Upper lobe of left lung (tissue), 4 donors: Measurements from ENCODE around the gene OR51E1.

ENCODE experiments used
- EP300 ChIP-seq, 4 donors: sonication (generic); formaldehyde crosslinking; IDR thresholded peaks; one replicate each; pipeline ENCODE4 v1.5.1; 2017; ENCODE audit warnings: antibody characterized with exemption in 4 of 4, control low read depth in 2 of 4
- TF ChIP-seq, protein P1 (sequence below), 6 experiments: fragments of 450-650 bp in 4 of 6; fragments of 200-600 bp in 2 of 6; sonication (generic) in 2 of 6; IDR thresholded peaks; one replicate each; pipeline ENCODE4 v1.5.1; 2016 to 2019; ENCODE audit warnings: antibody characterized with exemption in 6 of 6

DNA sequence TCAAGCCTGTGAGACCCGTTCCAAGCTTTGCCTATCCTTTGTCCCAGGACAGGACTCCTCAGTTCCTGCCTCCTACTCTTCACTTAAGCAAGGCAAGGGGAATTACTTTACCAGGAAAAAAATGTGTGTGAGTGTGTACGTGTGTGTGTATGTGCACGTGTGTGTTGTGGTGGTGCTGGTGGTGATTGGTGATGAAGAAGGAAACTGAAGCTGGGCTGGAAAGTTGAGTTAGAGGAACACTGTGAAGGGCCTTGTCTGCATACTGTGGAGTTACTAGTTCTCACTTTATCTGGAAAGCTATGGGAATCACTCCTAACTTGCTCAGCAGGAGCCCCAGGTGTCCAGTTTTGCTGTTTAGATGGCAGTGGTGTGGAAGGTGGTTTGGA lies 6.1 kb upstream of the OR51E1 start:
- no peak for TF ChIP-seq EP300 (IDR thresholded peaks at IDR 0.05)
- TF ChIP-seq, protein P1, sequence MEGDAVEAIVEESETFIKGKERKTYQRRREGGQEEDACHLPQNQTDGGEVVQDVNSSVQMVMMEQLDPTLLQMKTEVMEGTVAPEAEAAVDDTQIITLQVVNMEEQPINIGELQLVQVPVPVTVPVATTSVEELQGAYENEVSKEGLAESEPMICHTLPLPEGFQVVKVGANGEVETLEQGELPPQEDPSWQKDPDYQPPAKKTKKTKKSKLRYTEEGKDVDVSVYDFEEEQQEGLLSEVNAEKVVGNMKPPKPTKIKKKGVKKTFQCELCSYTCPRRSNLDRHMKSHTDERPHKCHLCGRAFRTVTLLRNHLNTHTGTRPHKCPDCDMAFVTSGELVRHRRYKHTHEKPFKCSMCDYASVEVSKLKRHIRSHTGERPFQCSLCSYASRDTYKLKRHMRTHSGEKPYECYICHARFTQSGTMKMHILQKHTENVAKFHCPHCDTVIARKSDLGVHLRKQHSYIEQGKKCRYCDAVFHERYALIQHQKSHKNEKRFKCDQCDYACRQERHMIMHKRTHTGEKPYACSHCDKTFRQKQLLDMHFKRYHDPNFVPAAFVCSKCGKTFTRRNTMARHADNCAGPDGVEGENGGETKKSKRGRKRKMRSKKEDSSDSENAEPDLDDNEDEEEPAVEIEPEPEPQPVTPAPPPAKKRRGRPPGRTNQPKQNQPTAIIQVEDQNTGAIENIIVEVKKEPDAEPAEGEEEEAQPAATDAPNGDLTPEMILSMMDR (IDR thresholded peaks at IDR 0.05) = no peak
